HepG2 (cell line): Measurements from ENCODE around the gene COQ5. TPM values are rescaled to one million over a fixed set of nuclear protein-coding genes. Genes with fewer than 3 reads are reported as not detected.
A peak's percentile ranks its signal among the peaks of the same experiment; 100 is the strongest.

ENCODE experiments used
- ATAC-seq: fragments of 200-7000 bp; cut with Tn5 transposase; 3 replicates; pipeline ENCODE4 v1.9.1; 2020; ENCODE audit warnings: mild to moderate bottlenecking, moderate library complexity
- BruUV-seq: library from RNA; stranded (reverse); fragments of 400-500 nt; replicated peaks from 2 replicates; lab custom pipeline; 2021; lab: Mats Ljungman, UMichigan
- CTCF ChIA-PET: fragments of 300-600 bp; formaldehyde crosslinking; extraction: SDS; loops from one replicate; lab custom pipeline; 2021; ENCODE audit warnings: low total read pairs, inconsistent platforms, low intra/inter-chr PET ratio; lab: Yijun Ruan, JAX
- POLR2A ChIA-PET: fragments of 350-600 bp; sonication (Branson Sonifier 250); formaldehyde crosslinking; loops from one replicate; lab custom pipeline; 2020; ENCODE audit warnings: antibody characterized with exemption, inconsistent platforms; lab: Yijun Ruan, JAX
- DNase-seq: peaks from one replicate; pipeline ENCODE4 v3.0.0-alpha.2; 2015; ENCODE audit warnings: low spot score
- FAIRE-seq: peaks from 3 replicates; lab custom pipeline; 2011; peaks lifted over from hg19 to GRCh38; lab: Jason Lieb, UNC
- H2AFZ ChIP-seq: one replicate; pipeline ENCODE4 v1.6.1; 2011; ENCODE audit warnings: low read length, inconsistent platforms
- H3K27ac ChIP-seq: fragments of 300-600 bp; 3 replicates; pipeline ENCODE4 v1.8.0; 2011; ENCODE audit warnings: mixed run types, mild to moderate bottlenecking, mixed read lengths, low read length, inconsistent platforms; ENCODE audit not compliant: insufficient read depth; ENCODE audit errors: extremely low read length
- H3K27me3 ChIP-seq, 2 experiments: fragments of 200-600 bp in 1 of 2; 2 replicates in 1 of 2; 3 replicates in 1 of 2; pipeline versions ENCODE4 v1.6.0 to v1.8.0; 2011; ENCODE audit warnings: low read length in 2 of 2, mild to moderate bottlenecking in 2 of 2, moderate library complexity in 2 of 2, inconsistent platforms in 1 of 2; ENCODE audit not compliant: insufficient read depth in 2 of 2, control insufficient read depth in 1 of 2
- H3K36me3 ChIP-seq, 2 experiments: fragments of 200-600 bp in 1 of 2; replicated peaks in 1 of 2; 2 replicates in 1 of 2; 3 replicates in 1 of 2; pipeline versions ENCODE4 v1.5.1 to v1.8.0; 2011; ENCODE audit warnings: low read length in 2 of 2, inconsistent platforms in 1 of 2; ENCODE audit not compliant: insufficient read depth in 2 of 2, control insufficient read depth in 1 of 2
- H3K4me1 ChIP-seq: 2 replicates; pipeline ENCODE4 v1.5.1; 2012; ENCODE audit warnings: low read length, inconsistent platforms; ENCODE audit not compliant: insufficient read depth
- H3K4me2 ChIP-seq: 2 replicates; pipeline ENCODE4 v1.6.0; 2011; ENCODE audit warnings: low read depth, low read length, inconsistent platforms
- H3K4me3 ChIP-seq, 3 experiments: fragments of 200-600 bp in 1 of 3; sonication (generic), shearing (Covaris generic) in 1 of 3; replicated peaks in 1 of 3; 2 replicates each; pipeline ENCODE4 v1.5.1; 2011 to 2016; ENCODE audit warnings: low read length in 3 of 3, inconsistent platforms in 2 of 3, low read depth in 2 of 3, mild to moderate bottlenecking in 2 of 3, control low read depth in 1 of 3, mixed read lengths in 1 of 3; ENCODE audit not compliant: insufficient read depth in 1 of 3
- H3K79me2 ChIP-seq: one replicate; pipeline ENCODE4 v1.6.1; 2011; ENCODE audit warnings: low read length, inconsistent platforms; ENCODE audit not compliant: insufficient read depth
- H3K9ac ChIP-seq: 2 replicates; pipeline ENCODE4 v1.6.0; 2011; ENCODE audit warnings: mild to moderate bottlenecking, low read depth, low read length, inconsistent platforms; ENCODE audit not compliant: insufficient read depth
- H3K9me3 ChIP-seq: 2 replicates; pipeline ENCODE4 v1.5.1; 2012; ENCODE audit warnings: mild to moderate bottlenecking, low read length
- H4K20me1 ChIP-seq: 2 replicates; pipeline ENCODE4 v1.6.0; 2011; ENCODE audit warnings: inconsistent platforms, mild to moderate bottlenecking, low read length, moderate library complexity; ENCODE audit not compliant: insufficient read depth
- FOSL2 ChIP-seq: sonication (generic); formaldehyde crosslinking; IDR thresholded peaks from 2 replicates; pipeline ENCODE4 v1.4.0; 2020; ENCODE audit warnings: missing genetic modification reagents
- HNF4A ChIP-seq: sonication (generic); formaldehyde crosslinking; IDR thresholded peaks from 2 replicates; pipeline ENCODE4 v1.4.0; 2020; ENCODE audit warnings: missing genetic modification reagents
- KLF6 ChIP-seq: IDR thresholded peaks from 2 replicates; pipeline ENCODE4 v1.8.0; 2016; ENCODE audit warnings: missing biosample characterization, missing genetic modification reagents
- MED8 ChIP-seq: sonication (generic); formaldehyde crosslinking; IDR thresholded peaks from 2 replicates; pipeline ENCODE4 v1.8.1; 2023; ENCODE audit warnings: mild to moderate bottlenecking, missing genetic modification reagents; ENCODE audit not compliant: insufficient replicate concordance
- PAF1 ChIP-seq: IDR thresholded peaks from 2 replicates; pipeline ENCODE4 v1.6.1; 2016; ENCODE audit warnings: missing genetic modification reagents, missing compliant biosample characterization
- PLSCR1 ChIP-seq: sonication (generic); formaldehyde crosslinking; IDR thresholded peaks from 2 replicates; pipeline ENCODE4 v1.5.0; 2020; ENCODE audit warnings: missing genetic modification reagents, mild to moderate bottlenecking, borderline replicate concordance
- RFX3 ChIP-seq: IDR thresholded peaks from 2 replicates; pipeline ENCODE4 v1.6.1; 2016; ENCODE audit warnings: missing biosample characterization, missing genetic modification reagents
- TRIM22 ChIP-seq: fragments of 450-650 bp; IDR thresholded peaks from 2 replicates; pipeline ENCODE4 v1.6.1; 2017
- ZFX ChIP-seq: sonication (generic); formaldehyde crosslinking; IDR thresholded peaks from 2 replicates; pipeline ENCODE4 v1.4.0; 2020; ENCODE audit warnings: mild to moderate bottlenecking, low read depth, missing genetic modification reagents, moderate library complexity
- ZNF530 ChIP-seq: sonication (generic); formaldehyde crosslinking; IDR thresholded peaks from 2 replicates; pipeline ENCODE4 v1.5.0; 2020; ENCODE audit warnings: low read depth, mild to moderate bottlenecking, missing genetic modification reagents
- ZNF547 ChIP-seq: sonication (generic); formaldehyde crosslinking; IDR thresholded peaks from 2 replicates; pipeline ENCODE4 v1.5.1; 2020; ENCODE audit warnings: mild to moderate bottlenecking, missing genetic modification reagents
- ZNF607 ChIP-seq: sonication (generic); formaldehyde crosslinking; IDR thresholded peaks from 2 replicates; pipeline ENCODE4 v1.5.1; 2020; ENCODE audit warnings: missing genetic modification reagents, mild to moderate bottlenecking, borderline replicate concordance
- ZNF619 ChIP-seq: sonication (generic); formaldehyde crosslinking; IDR thresholded peaks from 2 replicates; pipeline ENCODE4 v1.4.0; 2020; ENCODE audit warnings: mild to moderate bottlenecking, missing genetic modification reagents
- ZSCAN12 ChIP-seq: sonication (generic); formaldehyde crosslinking; IDR thresholded peaks from 2 replicates; pipeline ENCODE4 v1.9.0; 2021; ENCODE audit warnings: mild to moderate bottlenecking, missing genetic modification reagents
- WGBS: methylation state at CpG from one replicate; pipeline ENCODE4 v1.1.6; 2017; ENCODE audit warnings: low lambda C conversion rate; 5-methylcytosine and 5-hydroxymethylcytosine counted together
- in situ Hi-C: cut with HindIII; loops from 2 replicates; pipeline ENCODE4 v1.10.0; 2017; ENCODE audit warnings: low pct_unique_long_range_greater_than_20kb; ENCODE audit not compliant: extremely low pct_ligation_motif_present
- intact Hi-C: fragments of 100-400 bp; cut with micrococcal nuclease; formaldehyde crosslinking; loops from one replicate; pipeline ENCODE4 v1.10.0; 2022; ENCODE audit not compliant: unreplicated experiment
- polyA plus RNA-seq, 8 experiments: library from polyadenylated mRNA; depleted of rRNA in 3 of 8; stranded (reverse) in 7 of 8; unstranded in 1 of 8; fragments of >200 nt; fragmentation: Illumina TruSeq in 4 of 8; extraction: Trizol in 4 of 8; gene quantifications; 2 replicates each; pipeline versions ENCODE4 v1.2.1 to v1.2.3, GENCODE V29; 2011 to 2016; ENCODE audit warnings: low read depth in 4 of 8, missing spikeins in 1 of 8, mixed read lengths in 1 of 8; ENCODE audit not compliant: insufficient read depth in 1 of 8
- total RNA-seq, 5 experiments: library from RNA; depleted of rRNA; stranded (reverse); fragments of >200 nt; fragmentation: Illumina TruSeq; extraction: Trizol; gene quantifications; 2 replicates each; pipeline ENCODE4 v1.2.3, GENCODE V29; 2016; ENCODE audit warnings: low read depth in 1 of 5
- TF ChIP-seq, protein P1 (sequence below): sonication (generic); formaldehyde crosslinking; IDR thresholded peaks from 2 replicates; pipeline ENCODE4 v1.4.0; 2020; ENCODE audit warnings: missing genetic modification reagents
- TF ChIP-seq, protein P2 (sequence below): IDR thresholded peaks from 2 replicates; pipeline ENCODE4 v1.6.1; 2012; ENCODE audit warnings: inconsistent platforms
- TF ChIP-seq, protein P3 (sequence below): IDR thresholded peaks from 2 replicates; pipeline ENCODE4 v1.6.1; 2016; ENCODE audit warnings: mild to moderate bottlenecking

COQ5 gene
- total and polyA plus RNA-seq, 2 of the 13 experiments (the other 11 are each of a cell fraction or from before 2014, with no cell fraction given), result 36.4 to 41.5 TPM

DNA sequence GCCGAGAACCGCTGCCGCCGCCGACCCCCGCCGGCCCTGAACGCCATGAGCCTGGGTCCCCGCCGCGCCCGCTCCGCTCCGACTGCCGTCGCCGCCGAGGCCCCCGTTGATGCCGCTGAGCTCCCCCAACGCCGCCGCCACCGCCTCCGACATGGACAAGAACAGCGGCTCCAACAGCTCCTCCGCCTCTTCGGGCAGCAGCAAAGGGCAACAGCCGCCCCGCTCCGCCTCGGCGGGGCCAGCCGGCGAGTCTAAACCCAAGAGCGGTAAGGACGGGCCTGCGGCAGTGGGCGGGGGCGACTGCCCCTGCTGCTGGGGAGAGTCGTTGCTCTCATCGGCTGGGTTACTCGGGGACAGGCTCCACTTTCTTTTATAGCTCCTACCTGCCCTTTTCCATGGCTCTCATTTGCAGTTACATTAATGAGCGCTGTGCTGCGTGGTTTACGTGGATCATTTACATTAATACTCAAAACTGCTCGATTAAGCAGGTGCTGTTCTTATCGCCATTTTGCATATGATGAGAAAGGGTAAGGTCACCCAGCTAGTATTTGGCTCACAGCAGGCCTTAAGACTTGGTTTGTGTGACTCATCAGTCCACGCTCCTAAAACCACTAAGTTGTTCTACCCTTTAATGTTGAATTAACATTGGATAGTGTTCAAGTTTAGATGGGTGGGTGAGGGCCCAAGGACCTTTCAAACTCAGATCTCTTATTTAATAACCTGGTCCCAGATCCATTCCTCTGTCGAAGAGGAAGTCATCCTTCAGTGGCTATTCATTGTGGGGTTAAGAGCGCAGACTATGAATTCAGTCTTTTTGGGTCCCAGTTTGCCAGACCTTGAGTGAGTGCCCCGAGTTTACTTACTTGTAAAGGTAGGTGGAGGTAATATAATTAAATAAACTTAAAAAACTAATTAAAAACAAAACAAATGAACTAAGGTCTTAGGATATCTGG is 6.0 kb upstream of the COQ5 start:
- in situ Hi-C loops (no loop called here), intact Hi-C loops (loop anchor here (5.0 kb wide), 2 partner anchors 38 to 78 kb away; partner anchors contain the start of gene DYNLL1)
- ChIA-PET POLR2A (interaction anchor here (0.6 to 3.0 kb wide), 8 partner anchors 9 to 98 kb away, joined by 3 to 14 read pairs (median 4); partner anchors contain the start of genes DYNLL1 and POP5), CTCF (no interaction called here)
- peak overlapping the region; percentile 87 for H3K4me2 ChIP-seq
- peaks cover 55% of the 10 kb centered on the region for H3K79me2 ChIP-seq
- H2AFZ ChIP-seq, result no peak overlapping the region
- ATAC-seq (peak; percentile 79), FAIRE-seq (no peak), DNase-seq (no peak)
- H3K4me1 ChIP-seq, result peaks cover 37% of the 10 kb centered on the region
- peaks cover 2 to 6% of the 10 kb centered on the region in 2 experiments; a peak in 4 of 5 replicates for H3K36me3 ChIP-seq
- H3K9ac ChIP-seq, result peak overlapping the region; percentile 93
- 1% methylated on average over 24 of the region's 52 CpGs for WGBS
- H3K27me3 ChIP-seq, result no peaks in the 10 kb centered on the region
- BruUV-seq, result no TSS peak
- peaks cover 46% of the 10 kb centered on the region for H4K20me1 ChIP-seq
- H3K27ac ChIP-seq, result peak overlapping the region; percentile 80
- no peaks in the 10 kb centered on the region for H3K9me3 ChIP-seq
- peak overlapping the region; percentile 72 to 95 (median 88) for H3K4me3 ChIP-seq
- TF ChIP-seq RFX3 (CRISPR knock-in tag) (no peak), ZNF607 (peak; percentile 34; the same call in 1 of the 2 replicates), KLF6 (no peak), ZFX (CRISPR knock-in tag) (peak; percentile 79), HNF4A (CRISPR knock-in tag) (no peak), PLSCR1 (CRISPR knock-in tag) (no peak), FOSL2 (CRISPR knock-in tag) (peak; percentile 60), ZSCAN12 (CRISPR knock-in tag) (0 out of 2 replicates have a peak, but pooled peaks have one; percentile 14), ZNF619 (CRISPR knock-in tag) (no peak), PAF1 (CRISPR knock-in tag) (no peak), ZNF547 (0 out of 2 replicates have a peak, but pooled peaks have one; percentile 21), TRIM22 (no peak), ZNF530 (CRISPR knock-in tag) (no peak), MED8 (CRISPR knock-in tag) (peak; percentile 62)
- TF ChIP-seq, protein P1, sequence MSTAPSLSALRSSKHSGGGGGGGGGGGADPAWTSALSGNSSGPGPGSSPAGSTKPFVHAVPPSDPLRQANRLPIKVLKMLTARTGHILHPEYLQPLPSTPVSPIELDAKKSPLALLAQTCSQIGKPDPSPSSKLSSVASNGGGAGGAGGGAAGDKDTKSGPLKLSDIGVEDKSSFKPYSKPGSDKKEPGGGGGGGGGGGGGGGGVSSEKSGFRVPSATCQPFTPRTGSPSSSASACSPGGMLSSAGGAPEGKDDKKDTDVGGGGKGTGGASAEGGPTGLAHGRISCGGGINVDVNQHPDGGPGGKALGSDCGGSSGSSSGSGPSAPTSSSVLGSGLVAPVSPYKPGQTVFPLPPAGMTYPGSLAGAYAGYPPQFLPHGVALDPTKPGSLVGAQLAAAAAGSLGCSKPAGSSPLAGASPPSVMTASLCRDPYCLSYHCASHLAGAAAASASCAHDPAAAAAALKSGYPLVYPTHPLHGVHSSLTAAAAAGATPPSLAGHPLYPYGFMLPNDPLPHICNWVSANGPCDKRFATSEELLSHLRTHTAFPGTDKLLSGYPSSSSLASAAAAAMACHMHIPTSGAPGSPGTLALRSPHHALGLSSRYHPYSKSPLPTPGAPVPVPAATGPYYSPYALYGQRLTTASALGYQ, result no peak
- TF ChIP-seq, protein P2, sequence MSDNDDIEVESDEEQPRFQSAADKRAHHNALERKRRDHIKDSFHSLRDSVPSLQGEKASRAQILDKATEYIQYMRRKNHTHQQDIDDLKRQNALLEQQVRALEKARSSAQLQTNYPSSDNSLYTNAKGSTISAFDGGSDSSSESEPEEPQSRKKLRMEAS, result peak; percentile 20; the same call in 1 of the 2 replicates
- TF ChIP-seq, protein P3, sequence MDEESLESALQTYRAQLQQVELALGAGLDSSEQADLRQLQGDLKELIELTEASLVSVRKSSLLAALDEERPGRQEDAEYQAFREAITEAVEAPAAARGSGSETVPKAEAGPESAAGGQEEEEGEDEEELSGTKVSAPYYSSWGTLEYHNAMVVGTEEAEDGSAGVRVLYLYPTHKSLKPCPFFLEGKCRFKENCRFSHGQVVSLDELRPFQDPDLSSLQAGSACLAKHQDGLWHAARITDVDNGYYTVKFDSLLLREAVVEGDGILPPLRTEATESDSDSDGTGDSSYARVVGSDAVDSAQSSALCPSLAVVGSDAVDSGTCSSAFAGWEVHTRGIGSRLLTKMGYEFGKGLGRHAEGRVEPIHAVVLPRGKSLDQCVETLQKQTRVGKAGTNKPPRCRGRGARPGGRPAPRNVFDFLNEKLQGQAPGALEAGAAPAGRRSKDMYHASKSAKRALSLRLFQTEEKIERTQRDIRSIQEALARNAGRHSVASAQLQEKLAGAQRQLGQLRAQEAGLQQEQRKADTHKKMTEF (CRISPR knock-in tag), result peak; percentile 30; the same call in 1 of the 2 replicates
